ENCODE results near the gene ZNF407. TPM values are rescaled to one million over a fixed set of nuclear protein-coding genes. Genes with fewer than 3 reads are reported as not detected.
A peak's percentile ranks its signal among the peaks of the same experiment; 100 is the strongest.

The ZNF407 gene
- total RNA-seq, 1 donor from 2014 or later = 10.6 TPM

DNA sequence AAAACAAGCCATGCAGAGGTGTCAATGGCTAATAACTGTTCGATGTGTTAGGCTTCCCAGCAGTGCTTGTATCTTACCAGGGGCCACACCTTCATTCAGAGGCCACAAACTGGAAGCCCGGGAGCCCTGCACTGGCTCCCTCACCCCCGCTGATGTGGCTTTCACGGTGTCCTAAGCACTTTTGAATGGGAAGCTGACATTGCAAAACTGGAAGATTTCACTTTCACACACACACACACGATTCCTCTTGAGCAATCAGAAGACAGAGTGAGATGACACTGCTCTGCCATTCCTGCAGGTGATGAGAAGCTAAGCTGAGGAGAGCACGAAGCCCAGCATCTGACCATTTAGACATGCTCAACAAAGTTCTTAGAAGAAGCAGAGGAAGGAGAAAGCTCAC is 8.6 kb upstream of the ZNF407 start:
- Histone ChIP-seq H3K27ac (replicated peaks) (no peak overlapping the region), H3K27me3 (ENCODE audit: low read depth) (no peaks in the 10 kb centered on the region), H3K4me3 (no peak overlapping the region), H3K9me3 (replicated peaks) (no peaks in the 10 kb centered on the region), H3K36me3 (peaks cover 20% of the 10 kb centered on the region), H3K4me1 (no peaks in the 10 kb centered on the region)
- DNase-seq = no peak
- intact Hi-C loops (cut with micrococcal nuclease) = no loop called here
- TF ChIP-seq, protein P1, sequence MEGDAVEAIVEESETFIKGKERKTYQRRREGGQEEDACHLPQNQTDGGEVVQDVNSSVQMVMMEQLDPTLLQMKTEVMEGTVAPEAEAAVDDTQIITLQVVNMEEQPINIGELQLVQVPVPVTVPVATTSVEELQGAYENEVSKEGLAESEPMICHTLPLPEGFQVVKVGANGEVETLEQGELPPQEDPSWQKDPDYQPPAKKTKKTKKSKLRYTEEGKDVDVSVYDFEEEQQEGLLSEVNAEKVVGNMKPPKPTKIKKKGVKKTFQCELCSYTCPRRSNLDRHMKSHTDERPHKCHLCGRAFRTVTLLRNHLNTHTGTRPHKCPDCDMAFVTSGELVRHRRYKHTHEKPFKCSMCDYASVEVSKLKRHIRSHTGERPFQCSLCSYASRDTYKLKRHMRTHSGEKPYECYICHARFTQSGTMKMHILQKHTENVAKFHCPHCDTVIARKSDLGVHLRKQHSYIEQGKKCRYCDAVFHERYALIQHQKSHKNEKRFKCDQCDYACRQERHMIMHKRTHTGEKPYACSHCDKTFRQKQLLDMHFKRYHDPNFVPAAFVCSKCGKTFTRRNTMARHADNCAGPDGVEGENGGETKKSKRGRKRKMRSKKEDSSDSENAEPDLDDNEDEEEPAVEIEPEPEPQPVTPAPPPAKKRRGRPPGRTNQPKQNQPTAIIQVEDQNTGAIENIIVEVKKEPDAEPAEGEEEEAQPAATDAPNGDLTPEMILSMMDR (IDR thresholded peaks at IDR 0.05; ENCODE audit: borderline replicate concordance) = no peak

DNA sequence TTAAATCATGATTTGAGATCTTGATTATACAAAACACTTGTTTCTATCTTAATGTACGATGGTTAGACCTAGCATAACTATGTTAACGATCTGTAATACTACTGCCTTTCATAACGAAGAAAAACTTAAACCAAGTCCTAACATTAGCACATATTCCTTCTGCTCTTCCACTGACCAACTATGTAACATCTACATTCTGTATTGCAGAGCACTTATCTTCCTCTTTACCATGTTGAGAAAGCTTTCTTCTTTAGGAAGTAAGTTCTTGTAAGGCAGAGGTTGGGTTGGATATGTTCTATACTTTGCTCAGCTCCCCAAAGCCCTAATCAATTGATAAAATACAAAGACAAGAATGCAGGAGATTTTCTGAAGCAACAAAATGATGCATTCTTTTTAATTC is 7.9 kb upstream of the ZNF407 start:
- TF ChIP-seq, protein P1 (IDR thresholded peaks at IDR 0.05; ENCODE audit: borderline replicate concordance) = no peak
- H3K4me1 ChIP-seq = peaks cover 4% of the 10 kb centered on the region
- no peaks in the 10 kb centered on the region for H3K9me3 ChIP-seq (replicated peaks)
- H3K36me3 ChIP-seq = peaks cover 26% of the 10 kb centered on the region
- H3K27ac ChIP-seq (replicated peaks) = no peak overlapping the region
- intact Hi-C loops (cut with micrococcal nuclease) = no loop called here
- no peak overlapping the region for H3K4me3 ChIP-seq
- no peak for DNase-seq
- no peaks in the 10 kb centered on the region for H3K27me3 ChIP-seq (ENCODE audit: low read depth)

DNA sequence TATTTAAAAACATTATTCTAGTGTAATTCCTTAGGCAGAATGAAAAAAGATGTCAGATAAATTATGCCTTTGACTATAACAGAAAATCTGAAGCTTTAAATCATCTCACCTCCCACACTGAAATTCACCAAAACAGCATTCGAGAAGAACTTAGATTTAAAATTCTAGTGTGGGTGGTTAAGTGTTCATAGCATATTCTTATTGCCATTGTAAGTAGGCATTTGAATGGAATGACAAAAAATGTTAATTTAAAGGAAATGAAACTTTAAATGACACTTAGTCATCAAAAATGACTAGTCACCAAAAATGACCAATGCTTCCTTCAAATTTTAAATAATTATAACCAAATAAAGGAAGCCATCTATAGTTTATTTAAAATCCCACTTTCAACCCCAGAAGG is 7.0 kb upstream of the ZNF407 start:
- TF ChIP-seq, protein P1 (IDR thresholded peaks at IDR 0.05; ENCODE audit: borderline replicate concordance) = no peak
- Histone ChIP-seq H3K27me3 (ENCODE audit: low read depth) (no peaks in the 10 kb centered on the region), H3K4me1 (peaks cover 13% of the 10 kb centered on the region)

DNA sequence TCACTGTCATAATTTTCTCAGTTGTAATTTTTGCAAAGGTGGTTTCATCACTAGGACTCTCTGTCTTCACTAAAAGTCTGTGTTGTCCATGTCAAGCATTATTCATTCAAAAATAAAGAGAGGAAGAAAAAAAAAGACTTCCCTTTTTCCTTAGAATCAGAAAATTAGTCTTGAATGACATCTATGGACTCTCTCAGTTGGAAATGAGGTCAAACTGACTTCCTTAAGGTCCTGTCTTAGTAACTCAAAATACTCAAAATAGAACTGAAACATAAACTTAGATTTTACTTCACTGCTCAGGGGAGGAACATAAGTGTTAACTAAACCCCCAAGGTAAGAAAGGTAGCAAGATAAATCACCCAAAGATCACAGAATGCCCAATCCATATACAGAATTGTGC is 2.2 kb upstream of the ZNF407 start:
- intact Hi-C loops (cut with micrococcal nuclease) = no loop called here
- H3K4me1 ChIP-seq = peaks cover 55% of the 10 kb centered on the region
- H3K36me3 ChIP-seq = peaks cover 29% of the 10 kb centered on the region
- H3K27me3 ChIP-seq (ENCODE audit: low read depth) = no peaks in the 10 kb centered on the region
- H3K4me3 ChIP-seq = peak overlapping the region; percentile 89
- peak overlapping the region; percentile 99 for H3K27ac ChIP-seq (replicated peaks)
- H3K9me3 ChIP-seq (replicated peaks) = no peaks in the 10 kb centered on the region
- TF ChIP-seq, protein P1 (IDR thresholded peaks at IDR 0.05; ENCODE audit: borderline replicate concordance) = no peak
- DNase-seq = no peak

More for the DNA sequence above, 7.0 kb upstream of the ZNF407 start:
- DNase-seq = no peak
- intact Hi-C loops (cut with micrococcal nuclease) = no loop called here
- peaks cover 29% of the 10 kb centered on the region for H3K36me3 ChIP-seq
- H3K27ac ChIP-seq (replicated peaks) = peak overlapping the region; percentile 7
- no peak overlapping the region for H3K4me3 ChIP-seq
- H3K9me3 ChIP-seq (replicated peaks) = no peaks in the 10 kb centered on the region

DNA sequence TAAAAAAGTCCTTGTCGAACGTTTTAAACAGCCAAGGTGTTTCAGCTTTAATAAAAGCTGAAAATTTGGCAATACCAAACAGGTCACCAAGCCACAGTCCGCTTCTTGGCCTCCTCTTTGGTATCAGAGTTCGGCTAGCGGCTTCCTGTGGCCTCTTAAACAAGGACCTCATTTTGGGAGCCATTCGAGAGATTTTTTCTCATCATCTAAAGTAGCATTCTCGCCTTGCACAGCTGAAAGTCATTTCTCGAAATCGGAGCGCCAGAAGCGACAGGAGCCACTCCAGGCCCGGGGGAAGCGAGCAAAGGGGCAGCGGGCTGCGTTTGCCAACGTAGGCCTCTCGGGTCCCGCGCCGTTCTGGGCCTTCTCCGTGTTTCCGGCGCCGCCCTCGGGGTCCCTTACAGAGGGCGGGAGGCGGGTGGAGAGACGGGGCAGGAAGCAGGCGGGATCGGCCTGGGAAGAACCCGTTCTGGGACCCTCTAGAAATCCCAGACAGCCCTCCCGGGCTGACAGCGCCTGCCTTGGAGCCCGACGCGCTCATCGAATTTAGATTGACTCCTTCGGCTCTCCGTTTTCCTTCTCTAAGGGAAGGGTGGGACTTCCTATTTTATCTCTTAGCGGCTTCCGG is 522 bp upstream of the ZNF407 start:
- intact Hi-C loops (cut with micrococcal nuclease) = no loop called here
- TF ChIP-seq, protein P1 (IDR thresholded peaks at IDR 0.05; ENCODE audit: borderline replicate concordance) = no peak
- Histone ChIP-seq H3K4me1 (peaks cover 55% of the 10 kb centered on the region), H3K27ac (replicated peaks) (peak overlapping the region; percentile 99), H3K36me3 (peaks cover 28% of the 10 kb centered on the region), H3K27me3 (ENCODE audit: low read depth) (no peaks in the 10 kb centered on the region), H3K4me3 (peak overlapping the region; percentile 89), H3K9me3 (replicated peaks) (no peaks in the 10 kb centered on the region)
- DNase-seq = peak; percentile 76
